Ishikawa (cell line): ENCODE results near the gene TCN2.

ENCODE experiments used
- CEBPB ChIP-seq: IDR thresholded peaks from 2 replicates; pipeline ENCODE4 v1.6.1; 2012
- CREB1 ChIP-seq: IDR thresholded peaks from 2 replicates; pipeline ENCODE4 v1.6.1; 2012; ENCODE audit warnings: low read depth
- EGR1 ChIP-seq: IDR thresholded peaks from 2 replicates; pipeline ENCODE4 v1.6.1; 2012
- EP300 ChIP-seq: IDR thresholded peaks from 2 replicates; pipeline ENCODE4 v1.6.1; 2012; ENCODE audit warnings: borderline replicate concordance
- FOXM1 ChIP-seq: IDR thresholded peaks from 2 replicates; pipeline ENCODE4 v1.6.1; 2012; ENCODE audit warnings: low read depth, borderline replicate concordance
- NFIC ChIP-seq: IDR thresholded peaks from 2 replicates; pipeline ENCODE4 v1.6.1; 2012
- RAD21 ChIP-seq: IDR thresholded peaks from 2 replicates; pipeline ENCODE4 v1.6.1; 2012; ENCODE audit warnings: low read depth
- REST ChIP-seq: IDR thresholded peaks from 2 replicates; pipeline ENCODE4 v1.6.1; 2012; ENCODE audit warnings: low read depth, mild to moderate bottlenecking
- TAF1 ChIP-seq: IDR thresholded peaks from 2 replicates; pipeline ENCODE4 v1.6.1; 2012; ENCODE audit warnings: low read depth, mild to moderate bottlenecking
- TCF12 ChIP-seq: IDR thresholded peaks from 2 replicates; pipeline ENCODE4 v1.6.1; 2012; ENCODE audit warnings: low read depth
- TEAD4 ChIP-seq: IDR thresholded peaks from 2 replicates; pipeline ENCODE4 v1.6.1; 2012
- YY1 ChIP-seq: IDR thresholded peaks from 2 replicates; pipeline ENCODE4 v1.6.1; 2012; ENCODE audit warnings: low read depth
- TF ChIP-seq, protein P1 (sequence below): IDR thresholded peaks from 2 replicates; pipeline ENCODE4 v1.6.1; 2012
- TF ChIP-seq, protein P2 (sequence below): IDR thresholded peaks from 2 replicates; pipeline ENCODE4 v1.6.1; 2012

The TCN2 gene

DNA sequence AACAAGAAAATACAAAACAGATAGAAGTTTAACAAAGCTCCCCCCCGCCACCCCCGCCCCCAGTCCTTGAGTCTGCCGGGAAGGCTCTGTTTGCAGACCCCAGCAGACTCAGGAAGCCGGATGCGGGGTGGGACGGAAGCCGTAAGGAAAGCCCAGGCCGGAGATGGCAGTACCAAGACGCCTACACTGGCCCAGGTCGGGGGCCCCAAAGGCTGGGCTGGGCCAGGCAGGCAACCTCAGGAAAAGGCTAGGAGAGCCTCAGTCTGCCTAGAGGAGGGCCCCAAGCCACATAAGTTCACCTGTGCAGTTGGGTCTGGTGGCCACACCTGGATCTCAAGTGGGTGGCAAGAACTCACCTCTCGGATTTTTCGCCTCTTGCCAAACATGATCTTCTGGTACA is 28.5 kb upstream of the TCN2 start:
- TF ChIP-seq REST: no peak

GRCh38 chr22:30580896-30581295 is 26.1 kb upstream of the TCN2 start:
- TF ChIP-seq CEBPB (no peak), CREB1 (no peak), TAF1 (no peak), FOXM1 (no peak), YY1 (no peak), RAD21 (no peak), EGR1 (no peak)
- TF ChIP-seq, protein P1, sequence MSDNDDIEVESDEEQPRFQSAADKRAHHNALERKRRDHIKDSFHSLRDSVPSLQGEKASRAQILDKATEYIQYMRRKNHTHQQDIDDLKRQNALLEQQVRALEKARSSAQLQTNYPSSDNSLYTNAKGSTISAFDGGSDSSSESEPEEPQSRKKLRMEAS: no peak

DNA sequence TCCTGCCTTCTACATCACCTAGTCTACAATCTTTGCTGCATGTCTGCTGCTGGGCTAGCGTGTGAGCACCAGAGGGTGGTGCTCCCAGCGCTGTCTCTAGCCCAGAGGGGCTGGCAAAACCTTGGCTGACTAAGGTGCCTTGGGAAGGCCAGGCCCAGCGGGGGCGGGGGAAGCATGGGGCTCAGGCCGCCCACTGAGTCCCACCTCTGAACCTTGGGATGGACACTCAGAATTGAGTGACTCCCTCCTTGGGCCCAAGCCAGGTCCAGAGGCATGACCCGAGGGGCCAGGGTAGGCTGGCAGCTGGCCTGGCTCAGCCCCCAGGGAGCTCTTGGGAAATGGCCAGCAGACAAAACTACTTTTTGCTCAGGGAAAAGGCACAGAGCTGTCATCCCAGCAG is 24.9 kb upstream of the TCN2 start:
- TF ChIP-seq, protein P1: no peak
- no peak for TF ChIP-seq REST
- no peak for TF ChIP-seq CEBPB

DNA sequence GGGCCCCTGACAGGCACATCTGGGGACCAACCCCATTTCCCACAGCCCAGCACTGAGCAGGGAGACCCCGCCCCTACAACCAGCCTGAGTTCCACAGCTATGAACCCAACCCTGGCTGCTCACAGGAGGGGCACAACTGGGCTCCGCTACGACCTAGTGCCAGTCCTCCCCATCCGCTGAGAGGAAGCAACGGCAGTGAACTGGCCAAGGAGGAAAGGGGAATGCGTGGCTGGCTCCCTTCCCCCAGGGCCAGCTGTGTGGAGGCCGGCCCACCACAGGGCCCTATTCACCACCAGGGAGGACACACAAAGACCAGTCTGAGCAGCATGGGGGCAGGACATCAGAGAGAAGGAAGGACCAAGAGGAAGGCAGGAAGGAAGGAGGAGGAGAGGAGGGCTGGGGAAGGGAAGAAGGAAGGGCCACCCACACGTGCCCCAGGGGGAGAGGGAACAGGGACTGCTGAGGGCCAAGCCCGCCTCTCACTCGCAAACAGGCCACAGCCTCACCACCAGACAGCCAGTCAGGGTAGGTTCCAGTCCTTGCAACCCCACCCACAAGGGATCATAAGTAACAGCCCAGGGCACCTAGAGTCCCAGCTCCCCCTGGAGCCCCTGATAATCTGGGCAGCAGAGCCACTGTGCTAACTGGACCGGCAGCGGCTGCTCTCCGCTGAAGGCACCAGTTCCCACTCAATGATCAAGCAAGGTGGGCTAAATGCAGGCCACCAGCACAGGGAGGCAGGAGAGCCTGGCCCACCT is 24.0 kb upstream of the TCN2 start:
- TF ChIP-seq FOXM1 (no peak), TEAD4 (no peak), CREB1 (no peak), RAD21 (no peak), CEBPB (no peak), YY1 (no peak), EGR1 (no peak), EP300 (no peak), REST (no peak), TCF12 (no peak), NFIC (no peak)
- TF ChIP-seq, protein P1: no peak
- TF ChIP-seq, protein P2, sequence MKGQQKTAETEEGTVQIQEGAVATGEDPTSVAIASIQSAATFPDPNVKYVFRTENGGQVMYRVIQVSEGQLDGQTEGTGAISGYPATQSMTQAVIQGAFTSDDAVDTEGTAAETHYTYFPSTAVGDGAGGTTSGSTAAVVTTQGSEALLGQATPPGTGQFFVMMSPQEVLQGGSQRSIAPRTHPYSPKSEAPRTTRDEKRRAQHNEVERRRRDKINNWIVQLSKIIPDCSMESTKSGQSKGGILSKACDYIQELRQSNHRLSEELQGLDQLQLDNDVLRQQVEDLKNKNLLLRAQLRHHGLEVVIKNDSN: no peak

- no peak for TF ChIP-seq REST
- TF ChIP-seq EP300: no peak
Observed at GRCh38 chr22:30584441-30584840, 22.5 kb upstream of the TCN2 start.
